GM23248 (cell line): ENCODE measurements around the gene LMX1B. TPM values are rescaled to one million over a fixed set of nuclear protein-coding genes. Genes with fewer than 3 reads are reported as not detected.

Source experiments
- DNase-seq: peaks from one replicate; pipeline ENCODE4 v3.0.0-alpha.2; 2015
- H2AFZ ChIP-seq: fragments of 200-600 bp; sonication (generic); 2 replicates; pipeline ENCODE4 v1.6.1; 2016; ENCODE audit warnings: antibody characterized with exemption
- H3F3A ChIP-seq: fragments of 200-600 bp; sonication (generic); 2 replicates; pipeline ENCODE4 v1.6.1; 2016; ENCODE audit warnings: mild to moderate bottlenecking, antibody characterized with exemption, mixed run types; ENCODE audit not compliant: insufficient read depth
- H3K27ac ChIP-seq: fragments of 200-600 bp; sonication (generic); 2 replicates; pipeline ENCODE4 v1.5.1; 2016; ENCODE audit warnings: mild to moderate bottlenecking
- H3K27me3 ChIP-seq: fragments of 200-600 bp; sonication (generic); replicated peaks from 2 replicates; pipeline ENCODE4 v1.6.1; 2016; ENCODE audit warnings: mild to moderate bottlenecking; ENCODE audit not compliant: insufficient read depth
- H3K36me3 ChIP-seq: fragments of 200-600 bp; sonication (generic); 2 replicates; pipeline ENCODE4 v1.6.1; 2016; ENCODE audit warnings: low read depth, mild to moderate bottlenecking
- H3K4me1 ChIP-seq: fragments of 200-600 bp; sonication (generic); 2 replicates; pipeline ENCODE4 v1.6.1; 2016; ENCODE audit warnings: mild to moderate bottlenecking; ENCODE audit not compliant: insufficient read depth
- H3K4me2 ChIP-seq: fragments of 200-600 bp; sonication (generic); one replicate; pipeline ENCODE4 v1.6.1; 2016; ENCODE audit warnings: mild to moderate bottlenecking; ENCODE audit not compliant: unreplicated experiment
- H3K4me3 ChIP-seq: fragments of 200-600 bp; sonication (generic); 2 replicates; pipeline ENCODE4 v1.5.1; 2016; ENCODE audit warnings: mild to moderate bottlenecking
- H3K79me2 ChIP-seq: fragments of 200-600 bp; sonication (generic); 2 replicates; pipeline ENCODE4 v1.6.1; 2016; ENCODE audit warnings: mild to moderate bottlenecking; ENCODE audit not compliant: insufficient read depth
- H3K9ac ChIP-seq: fragments of 200-600 bp; sonication (generic); 2 replicates; pipeline ENCODE4 v1.6.1; 2016; ENCODE audit warnings: mild to moderate bottlenecking
- H3K9me2 ChIP-seq: fragments of 200-600 bp; sonication (generic); 2 replicates; pipeline ENCODE4 v1.6.1; 2016; ENCODE audit warnings: mixed run types, mild to moderate bottlenecking, moderate library complexity; ENCODE audit not compliant: insufficient read depth
- H3K9me3 ChIP-seq: fragments of 200-600 bp; sonication (generic); one replicate; pipeline ENCODE4 v1.6.1; 2017; ENCODE audit warnings: low read depth
- H4K20me1 ChIP-seq: fragments of 200-600 bp; sonication (generic); 2 replicates; pipeline ENCODE4 v1.6.0; 2016; ENCODE audit not compliant: insufficient read depth
- EZH2 ChIP-seq: fragments of 200-600 bp; sonication (generic); IDR thresholded peaks from 2 replicates; pipeline ENCODE4 v1.6.1; 2018; ENCODE audit warnings: antibody characterized with exemption, mild to moderate bottlenecking; ENCODE audit not compliant: insufficient read depth, poor library complexity, severe bottlenecking
- EZH2phosphoT487 ChIP-seq: fragments of 200-600 bp; sonication (generic); IDR thresholded peaks from 2 replicates; pipeline ENCODE4 v1.6.1; 2018; ENCODE audit warnings: antibody characterized with exemption, moderate library complexity, mild to moderate bottlenecking, low read depth; ENCODE audit not compliant: insufficient read depth
- WGBS, 2 experiments: methylation state at CpG; one replicate each; pipeline ENCODE4 v1.1.6; 2015 to 2017; ENCODE audit warnings: low lambda C conversion rate in 2 of 2, low coverage in 1 of 2; ENCODE audit errors: missing lambda C conversion rate in 2 of 2; 5-methylcytosine and 5-hydroxymethylcytosine counted together
- in situ Hi-C: fragments of 300-500 bp; cut with MboI; formaldehyde crosslinking; loops from 2 replicates; pipeline ENCODE4 v1.15.0; 2020
- polyA plus RNA-seq: library from polyadenylated mRNA; unstranded; fragments of >200 nt; fragmentation: Nextera tagmentation; extraction: Ambion mirVana; gene quantifications from 2 replicates; pipeline ENCODE4 v1.2.1, GENCODE V29; 2016
- total RNA-seq: library from RNA; depleted of rRNA; stranded (reverse); fragments of >200 nt; shearing (Covaris generic); gene quantifications from 2 replicates; pipeline ENCODE4 v1.2.3, GENCODE V29; 2014

The LMX1B gene
- total and polyA plus RNA-seq, 2 experiments from 2014 or later, result not detected

DNA sequence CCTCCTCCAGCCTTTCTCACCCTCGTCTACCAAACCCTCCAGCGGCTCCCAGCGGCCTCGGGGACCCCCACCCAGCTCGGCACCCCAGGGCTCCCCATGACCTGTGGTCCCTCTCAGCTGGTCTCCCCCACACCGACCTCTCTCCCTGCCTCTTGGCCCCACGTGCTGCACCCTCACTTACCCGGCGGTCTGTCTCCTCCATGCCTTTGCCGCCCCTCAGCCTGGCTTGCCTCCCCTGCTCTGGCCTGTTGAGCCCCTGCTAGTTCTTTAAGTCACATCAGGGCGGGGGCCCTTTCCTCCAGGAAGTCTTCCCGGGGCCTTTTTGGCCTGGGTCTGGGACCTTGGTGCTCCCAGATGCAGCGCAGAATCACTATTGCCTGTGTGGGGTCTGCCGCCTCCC, 81.5 kb downstream of the LMX1B start:
- no peaks in the 10 kb centered on the region; the same call in 1 of the 2 replicates for H3K27me3 ChIP-seq
- H3K4me1 ChIP-seq, result no peaks in the 10 kb centered on the region
- H3K27ac ChIP-seq, result no peak overlapping the region
- H3K9ac ChIP-seq, result no peak overlapping the region
- DNase-seq, result no peak
- H2AFZ ChIP-seq, result no peak overlapping the region
- H3K4me3 ChIP-seq, result no peak overlapping the region
- H3K36me3 ChIP-seq, result no peaks in the 10 kb centered on the region
- no peaks in the 10 kb centered on the region for H4K20me1 ChIP-seq
- no peaks in the 10 kb centered on the region for H3K9me2 ChIP-seq
- TF ChIP-seq EZH2phosphoT487, result no peak
- TF ChIP-seq EZH2, result no peak
- H3K9me3 ChIP-seq, result no peaks in the 10 kb centered on the region
- H3K79me2 ChIP-seq, result no peaks in the 10 kb centered on the region
- WGBS, 2 experiments, result 72 to 75% methylated on average over 13 to 14 of the region's 14 CpGs
- in situ Hi-C loops, result no loop called here
- H3F3A ChIP-seq, result no peaks in the 10 kb centered on the region
- no peak overlapping the region for H3K4me2 ChIP-seq

DNA sequence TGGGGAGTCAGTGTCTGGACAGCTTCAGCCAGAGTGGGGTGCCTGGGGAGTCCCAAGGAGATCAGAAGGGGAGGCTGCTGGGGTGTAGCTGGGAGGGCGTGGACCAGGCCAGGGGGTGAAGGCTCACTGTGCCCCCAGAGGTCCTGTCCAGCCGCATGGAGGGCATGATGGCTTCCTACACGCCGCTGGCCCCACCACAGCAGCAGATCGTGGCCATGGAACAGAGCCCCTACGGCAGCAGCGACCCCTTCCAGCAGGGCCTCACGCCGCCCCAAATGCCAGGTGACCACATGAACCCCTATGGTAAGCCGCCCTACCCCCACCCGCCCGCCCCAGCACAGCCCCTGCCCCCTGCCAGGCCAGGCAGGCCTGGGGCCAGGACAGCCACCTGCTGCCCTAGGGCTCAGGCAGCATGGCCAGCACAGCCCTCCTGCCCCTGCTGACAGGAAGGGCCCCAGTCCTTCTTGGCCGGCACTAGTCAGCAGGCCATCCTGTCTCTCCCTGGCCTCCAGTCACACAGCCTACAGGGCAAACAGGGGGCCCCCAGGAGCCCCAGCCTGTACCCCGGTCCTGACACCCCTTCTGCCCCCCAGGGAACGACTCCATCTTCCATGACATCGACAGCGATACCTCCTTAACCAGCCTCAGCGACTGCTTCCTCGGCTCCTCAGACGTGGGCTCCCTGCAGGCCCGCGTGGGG, 82.1 kb downstream of the LMX1B start:
- Histone ChIP-seq H3K9me3 (no peaks in the 10 kb centered on the region), H3K4me3 (no peak overlapping the region), H3K9me2 (no peaks in the 10 kb centered on the region), H3F3A (no peaks in the 10 kb centered on the region), H3K36me3 (no peaks in the 10 kb centered on the region), H3K9ac (no peak overlapping the region), H3K27me3 (peaks cover 6% of the 10 kb centered on the region; the same call in 1 of the 2 replicates), H3K4me1 (no peaks in the 10 kb centered on the region), H2AFZ (no peak overlapping the region), H3K27ac (no peak overlapping the region), H3K79me2 (no peaks in the 10 kb centered on the region), H4K20me1 (no peaks in the 10 kb centered on the region), H3K4me2 (no peak overlapping the region)
- in situ Hi-C loops, result no loop called here
- TF ChIP-seq EZH2, result no peak
- TF ChIP-seq EZH2phosphoT487, result no peak
- no peak for DNase-seq
- 64 to 74% methylated on average over 12 to 20 of the region's 22 CpGs for WGBS, 2 experiments

DNA sequence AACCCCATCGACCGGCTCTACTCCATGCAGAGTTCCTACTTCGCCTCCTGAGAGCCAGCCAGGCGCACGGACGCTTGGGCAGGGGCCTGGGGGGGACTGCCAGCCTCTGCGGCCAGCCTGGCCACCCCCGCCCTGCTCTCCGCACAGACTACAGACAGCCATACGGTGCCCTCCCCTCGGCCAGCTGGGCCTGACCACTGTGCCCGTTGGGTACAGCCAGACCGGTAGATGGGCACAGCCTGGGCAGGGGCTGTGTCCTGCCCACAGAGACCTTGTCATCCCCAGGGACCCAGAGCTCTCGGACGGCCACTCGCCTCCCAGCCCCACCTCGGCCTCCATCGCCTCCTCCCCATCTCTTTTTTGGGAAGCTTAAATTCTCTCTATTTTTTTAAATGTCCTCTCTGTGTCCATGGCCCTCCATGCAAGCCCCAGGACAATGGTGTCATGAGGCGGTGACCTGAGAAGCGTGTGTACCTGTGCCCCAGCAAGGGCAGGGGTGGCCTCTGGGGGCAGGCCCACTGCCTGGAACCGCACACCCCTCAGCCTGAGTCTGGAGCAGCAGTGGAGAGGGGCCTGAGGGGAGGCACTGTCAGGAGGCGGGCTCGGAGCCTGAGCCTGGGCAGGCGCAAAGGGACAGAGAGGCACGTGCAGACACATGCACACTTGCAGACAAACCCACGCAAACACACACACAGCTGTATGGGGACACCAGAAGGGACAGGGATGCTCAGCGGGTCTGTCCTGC, 82.8 kb downstream of the LMX1B start:
- Histone ChIP-seq H3K27ac (no peak overlapping the region), H3K27me3 (peaks cover 13% of the 10 kb centered on the region), H3K79me2 (no peaks in the 10 kb centered on the region), H3K36me3 (no peaks in the 10 kb centered on the region), H3F3A (no peaks in the 10 kb centered on the region), H3K9me2 (no peaks in the 10 kb centered on the region), H4K20me1 (no peaks in the 10 kb centered on the region), H2AFZ (no peak overlapping the region), H3K9me3 (no peaks in the 10 kb centered on the region), H3K4me3 (no peak overlapping the region), H3K4me2 (no peak overlapping the region), H3K4me1 (no peaks in the 10 kb centered on the region), H3K9ac (no peak overlapping the region)
- no peak for DNase-seq
- WGBS, 2 experiments, result 82 to 88% methylated on average over 24 to 27 of the region's 27 CpGs
- TF ChIP-seq EZH2 (no peak), EZH2phosphoT487 (no peak)
- in situ Hi-C loops, result no loop called here

DNA sequence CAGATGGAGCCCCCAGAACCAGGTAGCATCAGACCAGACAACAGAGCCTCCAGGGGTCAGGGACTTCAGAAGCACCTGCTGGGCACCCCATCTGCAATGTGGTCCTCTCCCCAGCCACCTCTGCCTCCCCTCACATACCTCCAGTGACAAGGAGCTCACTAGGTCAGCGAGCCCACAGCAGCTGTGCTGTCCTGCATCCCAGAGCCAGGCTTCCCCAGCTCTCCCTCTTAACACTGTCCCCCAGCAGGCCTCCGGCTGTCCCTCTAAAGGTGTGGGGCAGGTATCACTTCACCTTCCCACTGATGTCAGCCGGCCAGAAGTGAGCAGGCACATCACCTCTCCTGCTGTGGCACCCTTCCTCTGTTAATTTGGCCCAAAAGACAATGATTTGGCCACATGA, 83.6 kb downstream of the LMX1B start:
- no peak overlapping the region for H3K4me3 ChIP-seq
- no peaks in the 10 kb centered on the region for H3K9me2 ChIP-seq
- no peak for TF ChIP-seq EZH2
- no peak for TF ChIP-seq EZH2phosphoT487
- H3K4me2 ChIP-seq, result no peak overlapping the region
- WGBS, 2 experiments, result 70 to 78% methylated on average over 3 of the region's 3 CpGs
- no peak overlapping the region for H2AFZ ChIP-seq
- H3F3A ChIP-seq, result no peaks in the 10 kb centered on the region
- H3K4me1 ChIP-seq, result no peaks in the 10 kb centered on the region
- no peaks in the 10 kb centered on the region for H3K9me3 ChIP-seq
- H3K36me3 ChIP-seq, result no peaks in the 10 kb centered on the region
- H4K20me1 ChIP-seq, result no peaks in the 10 kb centered on the region
- peaks cover 21% of the 10 kb centered on the region for H3K27me3 ChIP-seq
- no peak overlapping the region for H3K9ac ChIP-seq
- DNase-seq, result no peak
- H3K27ac ChIP-seq, result no peak overlapping the region
- in situ Hi-C loops, result no loop called here
- H3K79me2 ChIP-seq, result no peaks in the 10 kb centered on the region
